GM10266 (cell line): ENCODE data around the gene SDK1.

Experiments used
- DNase-seq: peaks from one replicate; pipeline ENCODE4 v3.0.0; 2012; ENCODE audit errors: extremely low spot score
- CTCF ChIP-seq: IDR thresholded peaks from 2 replicates; pipeline ENCODE4 v1.5.1; 2012; ENCODE audit warnings: mild to moderate bottlenecking, low read depth; ENCODE audit not compliant: control insufficient read depth, insufficient read depth; ENCODE audit errors: missing control alignments

Gene SDK1

GRCh38 chr7:3712841-3713240, 411.8 kb downstream of the SDK1 start:
- DNase-seq: no peak
- no peak for TF ChIP-seq CTCF

- DNase-seq: no peak
- TF ChIP-seq CTCF: no peak
These were observed 420.4 kb downstream of the SDK1 start for GRCh38 chr7:3721422-3721821.

GRCh38 chr7:3722396-3722922, 421.4 kb downstream of the SDK1 start:
- no peak for DNase-seq
- TF ChIP-seq CTCF: no peak

GRCh38 chr7:3725155-3726059, 424.4 kb downstream of the SDK1 start:
- no peak for DNase-seq
- no peak for TF ChIP-seq CTCF

GRCh38 chr7:3730276-3730675, 429.2 kb downstream of the SDK1 start:
- DNase-seq: no peak

GRCh38 chr7:3732395-3733005, 431.4 kb downstream of the SDK1 start:
- DNase-seq: no peak
- no peak for TF ChIP-seq CTCF

More at GRCh38 chr7:3730276-3730675, 429.2 kb downstream of the SDK1 start:
- no peak for TF ChIP-seq CTCF
